IMR-90 (cell line): ENCODE results near the gene SLC7A6. TPM values are rescaled to one million over a fixed set of nuclear protein-coding genes. Genes with fewer than 3 reads are reported as not detected.
A peak's percentile ranks its signal among the peaks of the same experiment; 100 is the strongest.

Source experiments
- ATAC-seq: fragments of 200-7000 bp; cut with Tn5 transposase; 2 replicates; pipeline ENCODE4 v1.9.1; 2020; ENCODE audit warnings: low read depth, mild to moderate bottlenecking, moderate library complexity
- BruUV-seq: library from RNA; stranded (reverse); fragments of 400-500 nt; replicated peaks from 2 replicates; lab custom pipeline; 2021; lab: Mats Ljungman, UMichigan
- CTCF ChIA-PET: fragments of 300-600 bp; formaldehyde crosslinking; extraction: SDS; loops from one replicate; lab custom pipeline; 2021; ENCODE audit warnings: antibody characterized with exemption; lab: Yijun Ruan, JAX
- POLR2A ChIA-PET: fragments of 300-600 bp; sonication (Branson Sonifier 250); formaldehyde crosslinking; loops from one replicate; lab custom pipeline; 2022; ENCODE audit warnings: antibody characterized with exemption; ENCODE audit not compliant: unreplicated experiment; lab: Charles Lee
- DNase-seq: peaks from one replicate; pipeline ENCODE4 v3.0.0; 2013
- H2AFZ ChIP-seq: replicated peaks from 2 replicates; pipeline ENCODE3; 2013; ENCODE audit warnings: low read length, mild to moderate bottlenecking; ENCODE audit not compliant: poor library complexity
- H2AK5ac ChIP-seq: 2 replicates; pipeline ENCODE4 v1.6.1; 2013; ENCODE audit warnings: low read depth, low read length, inconsistent platforms
- H2AK9ac ChIP-seq: replicated peaks from 2 replicates; pipeline ENCODE3; 2013; ENCODE audit warnings: mild to moderate bottlenecking, low read depth, low read length, moderate library complexity; ENCODE audit not compliant: poor library complexity
- H2BK120ac ChIP-seq: 2 replicates; pipeline ENCODE4 v1.6.1; 2013; ENCODE audit warnings: low read depth, low read length, inconsistent platforms
- H2BK15ac ChIP-seq: 3 replicates; pipeline ENCODE4 v1.6.1; 2013; ENCODE audit warnings: low read depth, low read length, inconsistent platforms
- H2BK20ac ChIP-seq: 2 replicates; pipeline ENCODE4 v1.6.1; 2013; ENCODE audit warnings: low read depth, mild to moderate bottlenecking, inconsistent platforms, low read length, moderate library complexity
- H2BK5ac ChIP-seq: 2 replicates; pipeline ENCODE4 v1.6.1; 2013; ENCODE audit warnings: mild to moderate bottlenecking, low read depth, low read length, inconsistent platforms; ENCODE audit not compliant: poor library complexity, severe bottlenecking
- H3K14ac ChIP-seq: replicated peaks from 2 replicates; pipeline ENCODE4 v1.6.1; 2013; ENCODE audit warnings: low read depth, low read length, inconsistent platforms
- H3K18ac ChIP-seq: 2 replicates; pipeline ENCODE4 v1.6.1; 2013; ENCODE audit warnings: low read depth, low read length, control low read depth
- H3K23ac ChIP-seq: 2 replicates; pipeline ENCODE4 v1.6.1; 2013; ENCODE audit warnings: low read depth, low read length, inconsistent platforms
- H3K27ac ChIP-seq: 2 replicates; pipeline ENCODE4 v1.5.1; 2013; ENCODE audit warnings: mild to moderate bottlenecking, control low read depth, low read length; ENCODE audit not compliant: insufficient read depth
- H3K27me3 ChIP-seq: 2 replicates; pipeline ENCODE4 v1.6.1; 2013; ENCODE audit warnings: low read length; ENCODE audit not compliant: control insufficient read depth, insufficient read depth
- H3K36me3 ChIP-seq: 2 replicates; pipeline ENCODE4 v1.6.1; 2013; ENCODE audit warnings: low read length, mixed read lengths; ENCODE audit not compliant: control insufficient read depth, insufficient read depth
- H3K4ac ChIP-seq: 2 replicates; pipeline ENCODE4 v1.6.1; 2013; ENCODE audit warnings: low read depth, low read length, inconsistent platforms
- H3K4me1 ChIP-seq: 2 replicates; pipeline ENCODE4 v1.6.1; 2013; ENCODE audit warnings: low read length, mixed read lengths; ENCODE audit not compliant: control insufficient read depth, insufficient read depth
- H3K4me2 ChIP-seq: 2 replicates; pipeline ENCODE4 v1.6.1; 2013; ENCODE audit warnings: low read depth, mild to moderate bottlenecking, control low read depth, low read length, moderate library complexity
- H3K4me3 ChIP-seq: 2 replicates; pipeline ENCODE4 v1.5.1; 2013; ENCODE audit warnings: low read depth, mild to moderate bottlenecking, control low read depth, low read length, moderate library complexity; ENCODE audit not compliant: insufficient read depth
- H3K56ac ChIP-seq: 2 replicates; pipeline ENCODE4 v1.6.1; 2013; ENCODE audit warnings: low read length, inconsistent platforms; ENCODE audit not compliant: insufficient read depth; ENCODE audit errors: extremely low read depth
- H3K79me1 ChIP-seq, 2 experiments: 2 replicates each; pipeline ENCODE4 v1.6.1; 2013; ENCODE audit warnings: low read length in 2 of 2, inconsistent platforms in 1 of 2, low read depth in 1 of 2
- H3K9ac ChIP-seq: 2 replicates; pipeline ENCODE4 v1.6.1; 2013; ENCODE audit warnings: low read depth, low read length, control low read depth
- H3K9me1 ChIP-seq: 2 replicates; pipeline ENCODE4 v1.6.1; 2013; ENCODE audit warnings: low read length, inconsistent platforms; ENCODE audit not compliant: insufficient read depth
- H3K9me3 ChIP-seq: 2 replicates; pipeline ENCODE4 v1.6.1; 2013; ENCODE audit warnings: low read length; ENCODE audit not compliant: control insufficient read depth, insufficient read depth
- H4K20me1 ChIP-seq: 2 replicates; pipeline ENCODE4 v1.6.1; 2013; ENCODE audit warnings: low read length, inconsistent platforms; ENCODE audit not compliant: insufficient read depth
- H4K5ac ChIP-seq: 2 replicates; pipeline ENCODE4 v1.6.1; 2013; ENCODE audit warnings: mild to moderate bottlenecking, low read depth, low read length, control low read depth
- H4K8ac ChIP-seq, 2 experiments: 2 replicates each; pipeline ENCODE4 v1.6.1; 2013; ENCODE audit warnings: low read depth in 2 of 2, low read length in 2 of 2, control low read depth in 1 of 2, inconsistent platforms in 1 of 2
- H4K91ac ChIP-seq: 2 replicates; pipeline ENCODE4 v1.6.1; 2013; ENCODE audit warnings: low read depth, low read length, inconsistent platforms; ENCODE audit not compliant: insufficient read depth
- BHLHE40 ChIP-seq: fragments of 150-350 bp; IDR thresholded peaks from 2 replicates; pipeline ENCODE4 v1.6.1; 2016; ENCODE audit warnings: mild to moderate bottlenecking, low read depth, low read length
- CHD1 ChIP-seq: IDR thresholded peaks from 2 replicates; pipeline ENCODE4 v1.6.1; 2012; ENCODE audit warnings: low read depth, low read length, improper control_type of control experiment
- MAFK ChIP-seq: IDR thresholded peaks from 2 replicates; pipeline ENCODE4 v1.6.1; 2012; ENCODE audit warnings: low read depth, low read length, improper control_type of control experiment
- MXI1 ChIP-seq: IDR thresholded peaks from 2 replicates; pipeline ENCODE4 v1.6.1; 2012; ENCODE audit warnings: low read depth, mild to moderate bottlenecking, low read length, moderate library complexity, borderline replicate concordance
- NFE2L2 ChIP-seq: fragments of 150-350 bp; IDR thresholded peaks from 2 replicates; pipeline ENCODE4 v1.6.1; 2016; ENCODE audit warnings: low read depth, mild to moderate bottlenecking, low read length
- POLR2A ChIP-seq: IDR thresholded peaks from 2 replicates; pipeline ENCODE4 v1.6.1; 2012; ENCODE audit warnings: mild to moderate bottlenecking, low read depth, low read length
- RCOR1 ChIP-seq: IDR thresholded peaks from 2 replicates; pipeline ENCODE4 v1.6.1; 2012; ENCODE audit warnings: mild to moderate bottlenecking, low read length, improper control_type of control experiment; ENCODE audit not compliant: insufficient replicate concordance
- RFX5 ChIP-seq: IDR thresholded peaks from 2 replicates; pipeline ENCODE4 v1.8.0; 2012; ENCODE audit warnings: low read depth, mild to moderate bottlenecking, low read length, moderate library complexity
- WGBS, 2 experiments: methylation state at CpG; one replicate each; pipeline versions ENCODE4 v1.1.5 to v1.1.7; 2013; ENCODE audit warnings: missing lambda C conversion rate in 2 of 2; ENCODE audit not compliant: insufficient read length in 1 of 2; ENCODE audit errors: extremely low coverage in 2 of 2; 5-methylcytosine and 5-hydroxymethylcytosine counted together
- dilution Hi-C: fragments of 300-500 bp; cut with HindIII; formaldehyde crosslinking; loops from one replicate; pipeline ENCODE4 v1.14.3; 2018; ENCODE audit warnings: low sequenced_read_pairs; ENCODE audit not compliant: unreplicated experiment
- in situ Hi-C: fragments of 300-500 bp; cut with MboI; formaldehyde crosslinking; loops from 3 replicates; pipeline ENCODE4 v1.14.3; 2019; ENCODE audit warnings: low sequenced_read_pairs, inconsistent platforms, mixed read lengths
- intact Hi-C: fragments of 100-400 bp; cut with micrococcal nuclease; formaldehyde crosslinking; loops from 2 replicates; pipeline ENCODE4 v1.10.0; 2022
- polyA plus RNA-seq, 3 experiments: library from polyadenylated mRNA; depleted of rRNA; stranded (reverse); fragments of >200 nt; gene quantifications; 2 replicates each; pipeline ENCODE4 v1.2.3, GENCODE V29; 2012; ENCODE audit warnings: low replicate concordance in 1 of 3
- total RNA-seq: library from RNA; depleted of rRNA; stranded (reverse); fragments of >200 nt; gene quantifications from 2 replicates; pipeline ENCODE4 v1.2.3, GENCODE V29; 2012
- TF ChIP-seq, protein P1 (sequence below): fragments of 150-350 bp; IDR thresholded peaks from 2 replicates; pipeline ENCODE4 v1.6.1; 2016; ENCODE audit warnings: low read depth, mild to moderate bottlenecking, low read length, moderate library complexity, borderline replicate concordance
- TF ChIP-seq, protein P2 (sequence below): conservative IDR thresholded peaks from 2 replicates; pipeline ENCODE4 v1.5.1; 2012; ENCODE audit warnings: mild to moderate bottlenecking, low read depth, low read length, improper control_type of control experiment

Gene SLC7A6
- total and polyA plus RNA-seq, 2 of the 4 experiments (the other 2 are of a cell fraction), result 29.4 to 36.1 TPM

DNA sequence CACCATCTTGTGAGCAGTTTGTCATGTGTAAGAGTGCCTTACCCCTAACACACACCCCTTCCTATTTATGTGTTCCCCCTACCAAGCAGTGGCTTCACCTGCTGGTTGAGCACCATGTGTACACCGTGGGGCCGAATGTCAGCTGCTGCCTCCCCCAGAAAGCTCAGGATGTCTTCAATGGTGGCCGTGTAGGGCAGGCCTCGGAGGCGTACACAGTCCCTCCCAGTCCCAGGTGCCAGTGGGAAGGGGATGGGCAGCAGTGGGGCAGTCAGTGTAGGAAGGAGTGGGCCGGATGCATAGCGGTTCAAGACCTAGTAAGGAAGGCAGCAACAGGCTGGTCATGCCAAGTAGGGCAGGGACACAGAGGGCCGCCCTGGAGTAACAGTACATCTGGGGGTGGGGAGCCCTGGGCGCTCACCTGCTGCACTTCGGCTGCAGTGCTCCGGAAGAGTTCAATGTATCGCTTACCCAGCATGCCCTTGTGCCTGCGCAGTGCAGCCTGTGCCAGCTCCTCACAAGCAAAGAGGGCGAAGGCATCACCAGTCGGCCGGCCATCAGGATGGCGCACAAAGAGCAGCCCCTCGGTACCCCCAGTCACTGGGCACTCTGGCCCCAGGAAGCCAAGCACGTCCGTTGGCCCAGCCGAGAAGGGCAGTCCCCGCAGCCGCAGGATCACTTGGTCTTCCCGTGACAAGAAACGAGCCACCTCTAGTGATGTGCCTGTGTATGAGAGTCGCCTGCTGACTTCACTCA is 32.8 kb upstream of the SLC7A6 start:
- no peak for ATAC-seq
- H3K4ac ChIP-seq, result no peak overlapping the region
- in situ Hi-C loops, result no loop called here
- no peak overlapping the region for H3K27ac ChIP-seq
- no peak overlapping the region for H3K23ac ChIP-seq
- H4K20me1 ChIP-seq, result 0 out of 2 replicates have a peak, but pooled peaks cover 3% of the 10 kb centered on the region
- no peak overlapping the region for H4K8ac ChIP-seq
- H3K4me1 ChIP-seq, result peaks cover 5% of the 10 kb centered on the region
- H3K27me3 ChIP-seq, result no peaks in the 10 kb centered on the region
- no peak overlapping the region for H3K9ac ChIP-seq
- ChIA-PET CTCF (no interaction called here), POLR2A (no interaction called here)
- H3K4me3 ChIP-seq, result no peak overlapping the region
- no TSS peak for BruUV-seq
- no peak overlapping the region for H4K91ac ChIP-seq
- peaks cover 0 to 7% of the 10 kb centered on the region in 2 experiments; a peak in 1 of 4 replicates for H3K79me1 ChIP-seq
- H3K18ac ChIP-seq, result no peak overlapping the region
- no peak overlapping the region for H2BK5ac ChIP-seq
- no peaks in the 10 kb centered on the region for H3K9me3 ChIP-seq
- no peak overlapping the region for H4K5ac ChIP-seq
- no peak overlapping the region for H2BK20ac ChIP-seq
- H2AFZ ChIP-seq, result no peak overlapping the region
- intact Hi-C loops, result no loop called here
- peaks cover 6% of the 10 kb centered on the region for H3K36me3 ChIP-seq
- peak overlapping the region; percentile 52 for H2AK9ac ChIP-seq
- DNase-seq, result no peak
- H2BK120ac ChIP-seq, result no peak overlapping the region
- dilution Hi-C loops, result no loop called here
- no peak overlapping the region for H3K4me2 ChIP-seq
- no peak overlapping the region for H2BK15ac ChIP-seq
- peaks cover 4% of the 10 kb centered on the region for H3K9me1 ChIP-seq
- WGBS, 2 experiments, result 90% methylated on average over 11 of the region's 26 CpGs; no CpG with 5 or more reads in 1 of the 2 experiments
- TF ChIP-seq MAFK (no peak), RFX5 (no peak), NFE2L2 (no peak), BHLHE40 (no peak), CHD1 (no peak), RCOR1 (no peak), MXI1 (no peak), POLR2A (no peak)
- TF ChIP-seq, protein P1, sequence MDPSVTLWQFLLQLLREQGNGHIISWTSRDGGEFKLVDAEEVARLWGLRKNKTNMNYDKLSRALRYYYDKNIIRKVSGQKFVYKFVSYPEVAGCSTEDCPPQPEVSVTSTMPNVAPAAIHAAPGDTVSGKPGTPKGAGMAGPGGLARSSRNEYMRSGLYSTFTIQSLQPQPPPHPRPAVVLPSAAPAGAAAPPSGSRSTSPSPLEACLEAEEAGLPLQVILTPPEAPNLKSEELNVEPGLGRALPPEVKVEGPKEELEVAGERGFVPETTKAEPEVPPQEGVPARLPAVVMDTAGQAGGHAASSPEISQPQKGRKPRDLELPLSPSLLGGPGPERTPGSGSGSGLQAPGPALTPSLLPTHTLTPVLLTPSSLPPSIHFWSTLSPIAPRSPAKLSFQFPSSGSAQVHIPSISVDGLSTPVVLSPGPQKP, result no peak
- TF ChIP-seq, protein P2, sequence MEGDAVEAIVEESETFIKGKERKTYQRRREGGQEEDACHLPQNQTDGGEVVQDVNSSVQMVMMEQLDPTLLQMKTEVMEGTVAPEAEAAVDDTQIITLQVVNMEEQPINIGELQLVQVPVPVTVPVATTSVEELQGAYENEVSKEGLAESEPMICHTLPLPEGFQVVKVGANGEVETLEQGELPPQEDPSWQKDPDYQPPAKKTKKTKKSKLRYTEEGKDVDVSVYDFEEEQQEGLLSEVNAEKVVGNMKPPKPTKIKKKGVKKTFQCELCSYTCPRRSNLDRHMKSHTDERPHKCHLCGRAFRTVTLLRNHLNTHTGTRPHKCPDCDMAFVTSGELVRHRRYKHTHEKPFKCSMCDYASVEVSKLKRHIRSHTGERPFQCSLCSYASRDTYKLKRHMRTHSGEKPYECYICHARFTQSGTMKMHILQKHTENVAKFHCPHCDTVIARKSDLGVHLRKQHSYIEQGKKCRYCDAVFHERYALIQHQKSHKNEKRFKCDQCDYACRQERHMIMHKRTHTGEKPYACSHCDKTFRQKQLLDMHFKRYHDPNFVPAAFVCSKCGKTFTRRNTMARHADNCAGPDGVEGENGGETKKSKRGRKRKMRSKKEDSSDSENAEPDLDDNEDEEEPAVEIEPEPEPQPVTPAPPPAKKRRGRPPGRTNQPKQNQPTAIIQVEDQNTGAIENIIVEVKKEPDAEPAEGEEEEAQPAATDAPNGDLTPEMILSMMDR, result no peak
- H3K14ac ChIP-seq, result no peak overlapping the region
- H3K56ac ChIP-seq, result no peak overlapping the region
- no peak overlapping the region for H2AK5ac ChIP-seq
